GM20000 (cell line): ENCODE measurements around the gene SLC44A5.

Experiments
- DNase-seq: peaks from one replicate; pipeline ENCODE4 v3.0.0; 2012; ENCODE audit warnings: low spot score
- CTCF ChIP-seq: IDR thresholded peaks from 2 replicates; pipeline ENCODE4 v1.5.1; 2012; ENCODE audit warnings: mild to moderate bottlenecking, control low read depth; ENCODE audit errors: extremely low read depth, missing control alignments

The SLC44A5 gene

GRCh38 chr1:75559800-75560199 lies 51.1 kb downstream of the SLC44A5 start:
- no peak for DNase-seq
- TF ChIP-seq CTCF, result no peak

DNA sequence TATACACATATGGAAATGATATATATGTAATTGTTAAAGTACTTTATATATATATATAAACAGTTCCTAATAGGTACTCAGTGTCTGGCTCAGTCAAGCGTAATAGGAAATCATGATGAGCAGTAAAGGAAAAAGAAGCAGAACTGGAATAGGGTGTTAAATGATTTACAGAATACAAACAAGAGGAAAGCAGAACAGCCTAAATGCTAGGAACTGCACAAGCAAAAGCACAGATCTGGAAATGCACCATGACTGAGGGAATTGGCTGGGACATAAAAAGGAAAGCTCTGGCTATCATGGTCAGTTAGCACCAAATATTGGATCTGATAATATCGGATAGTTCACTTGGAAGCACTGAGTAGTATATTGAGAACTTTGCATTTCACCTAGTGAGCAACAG lies 51.8 kb downstream of the SLC44A5 start:
- no peak for DNase-seq
- no peak for TF ChIP-seq CTCF

GRCh38 chr1:75554870-75555269 lies 56.0 kb downstream of the SLC44A5 start:
- no peak for TF ChIP-seq CTCF
- DNase-seq, result no peak

DNA sequence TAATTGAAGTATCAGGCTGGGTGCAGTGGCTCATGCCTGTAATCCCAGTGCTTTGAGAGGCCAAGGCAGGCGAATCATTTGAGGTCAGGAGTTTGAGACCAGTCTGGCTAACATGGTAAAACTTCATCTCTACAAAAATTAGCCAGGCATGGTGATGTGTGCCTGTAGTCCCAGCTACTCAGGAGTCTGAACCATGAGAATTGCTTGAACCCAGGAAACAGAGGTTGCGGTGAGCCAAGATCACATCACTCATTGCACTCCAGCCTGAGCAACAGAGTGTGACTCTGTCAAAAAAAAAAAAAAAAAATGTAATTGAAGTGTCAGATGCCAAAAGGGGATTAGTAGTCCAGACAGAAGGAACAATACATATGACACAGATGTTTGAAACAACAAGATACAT lies 56.7 kb downstream of the SLC44A5 start:
- no peak for TF ChIP-seq CTCF
- no peak for DNase-seq

DNA sequence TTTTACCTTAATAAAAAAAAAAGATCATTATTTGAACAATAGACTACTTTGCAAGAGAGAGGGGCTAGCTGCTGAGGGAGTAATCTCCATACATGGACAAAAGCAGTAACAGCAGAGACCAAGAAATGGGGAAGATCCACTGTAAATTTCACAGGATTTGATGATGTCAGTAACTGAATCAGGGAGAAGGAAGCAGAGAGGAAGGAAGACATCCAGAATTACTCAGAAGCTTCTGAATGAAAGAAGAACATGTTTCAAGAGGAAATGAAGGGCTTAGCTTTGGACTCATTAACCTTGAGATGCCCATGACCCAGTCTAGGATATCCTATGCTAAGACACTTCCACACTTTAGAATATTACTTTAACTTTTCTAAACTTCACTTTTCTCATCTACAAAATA lies 60.4 kb downstream of the SLC44A5 start:
- TF ChIP-seq CTCF, result no peak
- no peak for DNase-seq

- no peak for DNase-seq
- no peak for TF ChIP-seq CTCF
Observed at GRCh38 chr1:75548721-75549480, 62.0 kb downstream of the SLC44A5 start.

DNA sequence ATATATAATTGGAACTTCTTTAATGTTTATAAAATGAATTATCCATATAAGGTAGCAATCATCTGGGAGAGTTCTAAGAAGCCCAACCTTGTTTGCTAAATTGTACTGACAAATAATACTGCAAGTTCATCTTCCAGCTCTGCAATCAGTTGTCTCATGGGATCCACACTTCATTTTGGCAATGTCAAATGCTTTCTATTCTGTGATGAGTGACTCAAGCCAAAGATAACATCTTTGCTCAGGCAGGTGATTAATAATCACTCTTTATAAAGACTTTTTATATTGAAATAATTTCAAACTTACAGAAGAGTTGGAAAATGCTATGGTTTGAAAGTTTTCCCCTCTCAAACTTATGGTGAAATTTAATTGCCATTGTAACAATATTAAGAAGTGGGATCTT lies 67.2 kb downstream of the SLC44A5 start:
- no peak for DNase-seq
- TF ChIP-seq CTCF, result no peak
